Measurements from ENCODE around the gene IL19. TPM values are rescaled to one million over a fixed set of nuclear protein-coding genes. Genes with fewer than 3 reads are reported as not detected.

Gene IL19
- total and polyA plus RNA-seq, 9 donors = not detected

GRCh38 chr1:206873603-206874188 is 103.1 kb downstream of the IL19 start:
- H3K9me3 ChIP-seq = peaks cover 0 to 3% of the 10 kb centered on the region in 2 donors
- TF ChIP-seq, protein P1, sequence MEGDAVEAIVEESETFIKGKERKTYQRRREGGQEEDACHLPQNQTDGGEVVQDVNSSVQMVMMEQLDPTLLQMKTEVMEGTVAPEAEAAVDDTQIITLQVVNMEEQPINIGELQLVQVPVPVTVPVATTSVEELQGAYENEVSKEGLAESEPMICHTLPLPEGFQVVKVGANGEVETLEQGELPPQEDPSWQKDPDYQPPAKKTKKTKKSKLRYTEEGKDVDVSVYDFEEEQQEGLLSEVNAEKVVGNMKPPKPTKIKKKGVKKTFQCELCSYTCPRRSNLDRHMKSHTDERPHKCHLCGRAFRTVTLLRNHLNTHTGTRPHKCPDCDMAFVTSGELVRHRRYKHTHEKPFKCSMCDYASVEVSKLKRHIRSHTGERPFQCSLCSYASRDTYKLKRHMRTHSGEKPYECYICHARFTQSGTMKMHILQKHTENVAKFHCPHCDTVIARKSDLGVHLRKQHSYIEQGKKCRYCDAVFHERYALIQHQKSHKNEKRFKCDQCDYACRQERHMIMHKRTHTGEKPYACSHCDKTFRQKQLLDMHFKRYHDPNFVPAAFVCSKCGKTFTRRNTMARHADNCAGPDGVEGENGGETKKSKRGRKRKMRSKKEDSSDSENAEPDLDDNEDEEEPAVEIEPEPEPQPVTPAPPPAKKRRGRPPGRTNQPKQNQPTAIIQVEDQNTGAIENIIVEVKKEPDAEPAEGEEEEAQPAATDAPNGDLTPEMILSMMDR (IDR thresholded peaks at IDR 0.05) = no peak
- TF ChIP-seq EP300 (IDR thresholded peaks at IDR 0.05) (no peak), POLR2A (IDR thresholded peaks at IDR 0.05) (no peak)
- intact Hi-C loops (cut with DNase I) = no loop called here
- H3K4me1 ChIP-seq (ENCODE audit: insufficient read depth) = no peaks in the 10 kb centered on the region
- WGBS, 3 donors = 91 to 94% (median 92%) methylated on average over 3 of the region's 3 CpGs
- H3K36me3 ChIP-seq = no peaks in the 10 kb centered on the region
- no peak overlapping the region for H3K27ac ChIP-seq
- no peak for DNase-seq
- no peak overlapping the region for H3K4me3 ChIP-seq
- no peaks in the 10 kb centered on the region for H3K27me3 ChIP-seq

DNA sequence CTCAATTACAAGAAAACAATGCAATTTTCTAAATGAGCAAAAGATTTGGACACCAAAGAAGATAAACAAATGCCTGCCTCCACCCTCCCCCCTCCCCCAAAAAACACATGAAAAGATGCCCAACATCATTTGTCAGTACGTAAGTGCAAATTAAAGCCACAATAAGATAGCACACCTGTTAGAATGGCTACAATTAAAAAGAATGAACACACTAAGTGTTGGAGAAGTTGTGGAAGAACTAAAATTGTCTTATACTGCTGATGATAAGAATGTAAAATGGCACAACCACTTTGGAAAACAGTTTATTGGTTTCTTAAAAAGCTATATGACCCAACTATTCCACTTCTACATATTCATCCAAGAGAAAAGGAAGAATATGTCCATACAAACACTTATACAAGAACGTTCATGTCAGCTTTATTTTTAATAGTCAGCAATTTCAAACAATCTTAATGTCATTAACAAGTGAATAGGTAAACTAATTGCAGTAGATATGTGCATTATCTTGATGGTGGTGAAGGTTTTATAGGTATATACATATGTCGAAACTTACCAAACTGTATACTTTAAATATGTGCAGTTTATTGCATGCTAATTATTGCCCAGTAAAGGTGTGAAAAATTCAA is 105.3 kb downstream of the IL19 start:
- H3K9me3 ChIP-seq = peaks cover 0 to 3% of the 10 kb centered on the region in 2 donors
- H3K36me3 ChIP-seq = no peaks in the 10 kb centered on the region
- H3K4me1 ChIP-seq (ENCODE audit: insufficient read depth) = no peaks in the 10 kb centered on the region
- no peak for DNase-seq
- H3K27me3 ChIP-seq = no peaks in the 10 kb centered on the region
- intact Hi-C loops (cut with DNase I) = no loop called here
- 84 to 89% (median 88%) methylated on average over 3 of the region's 3 CpGs for WGBS, 3 donors
- TF ChIP-seq, protein P1 (IDR thresholded peaks at IDR 0.05) = no peak
- TF ChIP-seq POLR2A (IDR thresholded peaks at IDR 0.05) (no peak), EP300 (IDR thresholded peaks at IDR 0.05) (no peak)
- no peak overlapping the region for H3K27ac ChIP-seq
- H3K4me3 ChIP-seq = no peak overlapping the region

GRCh38 chr1:206878456-206878855 is 107.9 kb downstream of the IL19 start:
- intact Hi-C loops (cut with DNase I) = no loop called here
- no peak overlapping the region for H3K27ac ChIP-seq
- TF ChIP-seq, protein P1 (IDR thresholded peaks at IDR 0.05) = no peak
- TF ChIP-seq EP300 (IDR thresholded peaks at IDR 0.05) = no peak
- TF ChIP-seq POLR2A (IDR thresholded peaks at IDR 0.05) = no peak
- H3K36me3 ChIP-seq = no peaks in the 10 kb centered on the region
- no peak overlapping the region for H3K4me3 ChIP-seq
- peaks cover 0 to 3% of the 10 kb centered on the region in 2 donors for H3K9me3 ChIP-seq
- no peaks in the 10 kb centered on the region for H3K4me1 ChIP-seq (ENCODE audit: insufficient read depth)
- no peaks in the 10 kb centered on the region for H3K27me3 ChIP-seq
- DNase-seq = no peak

DNA sequence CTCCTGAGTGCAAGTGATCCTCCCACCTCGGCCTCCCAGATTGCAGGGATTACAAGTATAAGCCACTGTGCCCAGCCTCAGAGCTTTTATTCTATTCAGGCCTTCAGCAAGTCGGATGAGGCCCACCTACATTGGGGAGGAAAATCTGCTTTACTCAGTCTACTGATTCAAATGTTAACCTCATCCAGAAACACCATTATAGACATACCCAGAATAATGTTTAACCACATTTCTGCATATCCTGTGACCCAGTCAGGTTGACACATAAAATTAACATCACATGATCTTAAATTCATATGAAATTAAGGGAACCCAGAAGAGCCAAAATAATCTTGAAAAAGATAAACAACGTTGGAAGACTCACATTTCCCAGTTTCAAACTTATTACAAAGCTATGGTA is 109.7 kb downstream of the IL19 start:
- TF ChIP-seq, protein P1 (IDR thresholded peaks at IDR 0.05) = no peak
- no peak for TF ChIP-seq POLR2A (IDR thresholded peaks at IDR 0.05)
- no peak for TF ChIP-seq EP300 (IDR thresholded peaks at IDR 0.05)
- WGBS, 3 donors = 76 to 90% (median 84%) methylated on average over 3 of the region's 3 CpGs

More for the DNA sequence above, 109.7 kb downstream of the IL19 start:
- Histone ChIP-seq H3K27ac (no peak overlapping the region), H3K4me1 (ENCODE audit: insufficient read depth) (no peaks in the 10 kb centered on the region), H3K4me3 (no peak overlapping the region), H3K9me3 (peaks cover 0 to 3% of the 10 kb centered on the region in 2 donors), H3K36me3 (no peaks in the 10 kb centered on the region), H3K27me3 (no peaks in the 10 kb centered on the region)
- DNase-seq = no peak
- intact Hi-C loops (cut with DNase I) = no loop called here
